CD14-positive monocyte (primary cell): Measurements from ENCODE around the gene ZNF423. TPM values are rescaled to one million over a fixed set of nuclear protein-coding genes. Genes with fewer than 3 reads are reported as not detected.

ENCODE experiments used
- DNase-seq, 3 donors: peaks; one replicate each; pipeline ENCODE4 v3.0.0-alpha.2; 2011 to 2022
- H2AFZ ChIP-seq: 2 replicates; pipeline ENCODE4 v1.6.0; 2012; ENCODE audit warnings: mild to moderate bottlenecking, low read depth, low read length, inconsistent platforms; ENCODE audit not compliant: insufficient read depth, poor library complexity, severe bottlenecking
- H3K27ac ChIP-seq, 2 donors: 1 replicate in 1 of 2; 2 replicates in 1 of 2; pipeline ENCODE4 v1.5.1; 2012 to 2013; ENCODE audit warnings: low read length in 2 of 2, control low read depth in 1 of 2, inconsistent platforms in 1 of 2, low read depth in 1 of 2, mild to moderate bottlenecking in 1 of 2
- H3K27me3 ChIP-seq, 2 donors: one replicate each; pipeline versions ENCODE4 v1.6.0 to v1.6.1; 2011 to 2013; ENCODE audit warnings: low read length in 2 of 2; ENCODE audit not compliant: control insufficient read depth in 2 of 2, insufficient read depth in 2 of 2
- H3K36me3 ChIP-seq, 2 donors: replicated peaks in 1 of 2; 1 replicate in 1 of 2; 2 replicates in 1 of 2; pipeline versions ENCODE4 v1.5.1 to v1.6.1; 2012 to 2013; ENCODE audit warnings: low read length in 2 of 2, control low read depth in 1 of 2, inconsistent platforms in 1 of 2, mild to moderate bottlenecking in 1 of 2; ENCODE audit not compliant: insufficient read depth in 2 of 2, control insufficient read depth in 1 of 2
- H3K4me1 ChIP-seq, 2 donors: 1 replicate in 1 of 2; 2 replicates in 1 of 2; pipeline versions ENCODE4 v1.5.1 to v1.6.1; 2012 to 2013; ENCODE audit warnings: low read length in 2 of 2, control low read depth in 1 of 2, inconsistent platforms in 1 of 2, mild to moderate bottlenecking in 1 of 2, moderate library complexity in 1 of 2; ENCODE audit not compliant: insufficient read depth in 2 of 2, control insufficient read depth in 1 of 2
- H3K4me2 ChIP-seq: replicated peaks from 2 replicates; pipeline ENCODE3; 2012; ENCODE audit warnings: low read length, moderate library complexity, mild to moderate bottlenecking; ENCODE audit not compliant: poor library complexity, severe bottlenecking; ENCODE audit errors: extremely low read depth
- H3K4me3 ChIP-seq, 3 experiments: fragments of 200-600 bp in 1 of 3; sonication (generic) in 1 of 3; replicated peaks in 1 of 3; 1 replicate in 2 of 3; 2 replicates in 1 of 3; pipeline ENCODE4 v1.5.1; 2011 to 2013; ENCODE audit warnings: low read length in 3 of 3, mild to moderate bottlenecking in 3 of 3, control low read depth in 2 of 3, low read depth in 2 of 3, inconsistent platforms in 1 of 3, moderate library complexity in 1 of 3
- H3K79me2 ChIP-seq: 2 replicates; pipeline ENCODE4 v1.6.0; 2012; ENCODE audit warnings: mild to moderate bottlenecking, control low read depth, inconsistent platforms, low read length, moderate library complexity; ENCODE audit not compliant: insufficient read depth
- H3K9ac ChIP-seq: 2 replicates; pipeline ENCODE4 v1.6.0; 2017; ENCODE audit warnings: low read length, mild to moderate bottlenecking; ENCODE audit not compliant: insufficient read depth, poor library complexity, severe bottlenecking
- H3K9me3 ChIP-seq, 2 donors: replicated peaks in 1 of 2; 1 replicate in 1 of 2; 2 replicates in 1 of 2; pipeline versions ENCODE4 v1.5.1 to v1.6.1; 2012 to 2013; ENCODE audit warnings: low read length in 2 of 2, control low read depth in 1 of 2; ENCODE audit not compliant: control insufficient read depth in 1 of 2, insufficient read depth in 1 of 2
- H4K20me1 ChIP-seq: 2 replicates; pipeline ENCODE4 v1.6.0; 2012; ENCODE audit warnings: mild to moderate bottlenecking, low read length, control low read depth, moderate library complexity; ENCODE audit not compliant: insufficient read depth
- H3K27ac Mint-ChIP-seq, 7 donors: one replicate each; pipeline ENCODE4 v1.8.0; 2020; ENCODE audit warnings: mild to moderate bottlenecking in 7 of 7, mixed read lengths in 7 of 7, moderate library complexity in 6 of 7, inconsistent platforms in 2 of 7
- H3K27me3 Mint-ChIP-seq, 3 donors: one replicate each; pipeline ENCODE4 v1.8.0; 2021 to 2022; ENCODE audit warnings: low read depth in 3 of 3, mild to moderate bottlenecking in 3 of 3, mixed read lengths in 3 of 3, moderate library complexity in 3 of 3, inconsistent platforms in 1 of 3
- H3K36me3 Mint-ChIP-seq, 2 donors: one replicate each; pipeline ENCODE4 v1.8.0; 2020; ENCODE audit warnings: mixed read lengths in 2 of 2, inconsistent platforms in 1 of 2, mild to moderate bottlenecking in 1 of 2
- H3K4me1 Mint-ChIP-seq: one replicate; pipeline ENCODE4 v1.8.0; 2020; ENCODE audit warnings: mild to moderate bottlenecking, mixed read lengths
- H3K4me3 Mint-ChIP-seq, 2 donors: one replicate each; pipeline ENCODE4 v1.8.0; 2020; ENCODE audit warnings: mild to moderate bottlenecking in 2 of 2, mixed read lengths in 2 of 2, moderate library complexity in 1 of 2
- H3K9me3 Mint-ChIP-seq, 7 donors: one replicate each; pipeline ENCODE4 v1.8.0; 2020 to 2022; ENCODE audit warnings: mixed read lengths in 7 of 7, mild to moderate bottlenecking in 6 of 7, moderate library complexity in 6 of 7, inconsistent platforms in 2 of 7
- WGBS: methylation state at CpG from one replicate; pipeline ENCODE4 v1.1.5; 2013; ENCODE audit warnings: missing lambda C conversion rate; ENCODE audit not compliant: insufficient coverage; 5-methylcytosine and 5-hydroxymethylcytosine counted together
- intact Hi-C, 2 donors: fragments of 100-400 bp; cut with micrococcal nuclease; formaldehyde crosslinking; loops; one replicate each; pipeline versions ENCODE4 v1.15.0 to v1.15.1; 2023
- polyA plus RNA-seq, 3 donors: library from polyadenylated mRNA; depleted of rRNA in 1 of 3; unstranded in 2 of 3; stranded (reverse) in 1 of 3; fragments of 300-500 nt in 2 of 3; fragments of >200 nt in 1 of 3; fragmentation: Illumina TruSeq in 2 of 3; gene quantifications; 1 replicate in 2 of 3; 2 replicates in 1 of 3; pipeline ENCODE4 v1.2.3, GENCODE V29; 2012 to 2021
- TF ChIP-seq, protein P1 (sequence below): fragments of 200-600 bp; IDR thresholded peaks from one replicate; pipeline ENCODE4 v1.8.0; 2022; ENCODE audit warnings: antibody characterized with exemption, mild to moderate bottlenecking

ZNF423 gene
- polyA plus RNA-seq, 3 donors, result not detected

DNA sequence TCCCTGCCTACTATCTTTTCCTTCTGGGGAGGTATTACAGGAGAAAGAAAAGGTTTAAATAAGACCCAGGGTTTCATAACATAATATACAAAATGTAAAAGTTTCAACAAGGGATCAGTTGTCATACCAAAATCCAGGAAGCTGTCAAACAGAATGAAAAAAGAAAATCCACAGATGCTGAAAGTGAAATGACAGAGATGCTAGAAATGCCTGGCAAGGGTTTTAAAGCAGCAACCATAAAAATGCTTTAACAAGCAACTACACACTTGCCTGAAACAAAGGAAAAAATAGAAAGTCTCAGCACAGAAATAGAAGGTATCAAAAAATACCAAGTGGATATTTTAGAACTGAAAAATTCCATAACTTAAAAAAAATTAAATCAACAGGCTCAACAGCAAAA lies 377.3 kb downstream of the ZNF423 start:
- Histone ChIP-seq H2AFZ (no peak overlapping the region), H3K36me3 (no peaks in the 10 kb centered on the region), H4K20me1 (no peaks in the 10 kb centered on the region), H3K4me2 (no peak overlapping the region), H3K4me1 (no peaks in the 10 kb centered on the region), H3K79me2 (no peaks in the 10 kb centered on the region), H3K27ac (no peak overlapping the region), H3K9ac (no peak overlapping the region), H3K9me3 (no peaks in the 10 kb centered on the region), H3K27me3 (peaks cover 0 to 11% of the 10 kb centered on the region in 2 donors), H3K4me3 (no peak overlapping the region)
- Mint-ChIP-seq H3K27ac (no peak overlapping the region), H3K4me1 (no peaks in the 10 kb centered on the region), H3K36me3 (no peaks in the 10 kb centered on the region), H3K27me3 (peaks cover 10 to 17% (median 10%) of the 10 kb centered on the region in 3 donors), H3K9me3 (peaks cover 0 to 2% (median 0%) of the 10 kb centered on the region in 7 donors), H3K4me3 (no peak overlapping the region)
- no peak for DNase-seq
- TF ChIP-seq, protein P1, sequence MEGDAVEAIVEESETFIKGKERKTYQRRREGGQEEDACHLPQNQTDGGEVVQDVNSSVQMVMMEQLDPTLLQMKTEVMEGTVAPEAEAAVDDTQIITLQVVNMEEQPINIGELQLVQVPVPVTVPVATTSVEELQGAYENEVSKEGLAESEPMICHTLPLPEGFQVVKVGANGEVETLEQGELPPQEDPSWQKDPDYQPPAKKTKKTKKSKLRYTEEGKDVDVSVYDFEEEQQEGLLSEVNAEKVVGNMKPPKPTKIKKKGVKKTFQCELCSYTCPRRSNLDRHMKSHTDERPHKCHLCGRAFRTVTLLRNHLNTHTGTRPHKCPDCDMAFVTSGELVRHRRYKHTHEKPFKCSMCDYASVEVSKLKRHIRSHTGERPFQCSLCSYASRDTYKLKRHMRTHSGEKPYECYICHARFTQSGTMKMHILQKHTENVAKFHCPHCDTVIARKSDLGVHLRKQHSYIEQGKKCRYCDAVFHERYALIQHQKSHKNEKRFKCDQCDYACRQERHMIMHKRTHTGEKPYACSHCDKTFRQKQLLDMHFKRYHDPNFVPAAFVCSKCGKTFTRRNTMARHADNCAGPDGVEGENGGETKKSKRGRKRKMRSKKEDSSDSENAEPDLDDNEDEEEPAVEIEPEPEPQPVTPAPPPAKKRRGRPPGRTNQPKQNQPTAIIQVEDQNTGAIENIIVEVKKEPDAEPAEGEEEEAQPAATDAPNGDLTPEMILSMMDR, result no peak
- intact Hi-C loops, result no loop called here

DNA sequence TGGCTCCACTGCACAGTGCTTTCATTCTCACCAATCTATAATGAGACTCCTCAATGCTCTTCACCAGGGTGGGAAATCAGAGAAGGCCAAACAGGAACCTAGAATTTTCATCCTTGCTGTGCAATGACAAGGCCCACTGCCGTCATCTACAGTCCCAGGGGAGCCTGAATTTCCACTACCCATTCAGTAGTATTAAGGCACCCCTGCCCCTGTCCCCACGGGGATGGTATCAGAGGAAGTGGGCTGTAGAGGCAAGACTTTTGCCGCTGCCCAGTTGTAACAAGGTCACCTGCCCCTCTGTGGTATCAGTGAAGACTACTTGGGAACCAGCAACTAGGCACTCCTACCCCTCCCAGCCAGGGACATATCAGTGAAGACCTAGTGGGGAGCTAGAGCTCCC lies 377.8 kb downstream of the ZNF423 start:
- peaks cover 0 to 6% of the 10 kb centered on the region in 2 donors for H3K27me3 ChIP-seq
- Mint-ChIP-seq H3K4me3 (no peak overlapping the region), H3K36me3 (no peaks in the 10 kb centered on the region), H3K4me1 (no peaks in the 10 kb centered on the region), H3K27me3 (peaks cover 7 to 14% (median 10%) of the 10 kb centered on the region in 3 donors), H3K9me3 (peaks cover 0 to 2% (median 0%) of the 10 kb centered on the region in 7 donors), H3K27ac (no peak overlapping the region)
- WGBS, result no CpG with 5 or more reads among the region's 3 CpGs
- DNase-seq, result no peak
- H3K9me3 ChIP-seq, result no peaks in the 10 kb centered on the region
- H4K20me1 ChIP-seq, result no peaks in the 10 kb centered on the region
- TF ChIP-seq, protein P1, result no peak
- intact Hi-C loops, result no loop called here
- H3K4me3 ChIP-seq, result no peak overlapping the region
- no peaks in the 10 kb centered on the region for H3K4me1 ChIP-seq
- H3K79me2 ChIP-seq, result no peaks in the 10 kb centered on the region
- H3K27ac ChIP-seq, result no peak overlapping the region
- H2AFZ ChIP-seq, result no peak overlapping the region
- no peak overlapping the region for H3K9ac ChIP-seq
- H3K4me2 ChIP-seq, result no peak overlapping the region
- no peaks in the 10 kb centered on the region for H3K36me3 ChIP-seq
